Ovary (tissue), 3 donors: ENCODE data around the gene KATNAL1.

ENCODE experiments used
- CTCF ChIP-seq, 3 donors: fragments of 450-650 bp in 2 of 3; fragments of 200-600 bp in 1 of 3; IDR thresholded peaks; one replicate each; pipeline versions ENCODE4 v1.5.1 to v1.8.0; 2016 to 2022; ENCODE audit warnings: antibody characterized with exemption in 3 of 3, mild to moderate bottlenecking in 1 of 3
- EP300 ChIP-seq: sonication (generic); formaldehyde crosslinking; IDR thresholded peaks from one replicate; pipeline ENCODE4 v1.6.1; 2017; ENCODE audit warnings: antibody characterized with exemption
- POLR2A ChIP-seq: fragments of 450-650 bp; IDR thresholded peaks from one replicate; pipeline ENCODE4 v1.6.1; 2017; ENCODE audit warnings: antibody characterized with exemption, mild to moderate bottlenecking, moderate library complexity
- donor health status: DM: no; HTN: no; CAD: no.

- TF ChIP-seq CTCF (IDR thresholded peaks at IDR 0.05) (no peak), POLR2A (no peak), EP300 (no peak)
These were observed 16.4 kb downstream of the KATNAL1 start for GRCh38 chr13:30290812-30291436.
